GM04504 (cell line): ENCODE measurements around the gene GBE1.

Source experiments
- DNase-seq: peaks from one replicate; pipeline ENCODE4 v3.0.0-alpha.2; 2012; ENCODE audit warnings: low read depth

GBE1 gene

GRCh38 chr3:81621277-81621676 is 140.2 kb downstream of the GBE1 start:
- DNase-seq, result no peak

- no peak for DNase-seq
Observed at GRCh38 chr3:81620849-81621248, 140.6 kb downstream of the GBE1 start.

GRCh38 chr3:81612768-81613167 is 148.7 kb downstream of the GBE1 start:
- DNase-seq, result no peak

GRCh38 chr3:81602781-81603180 is 158.7 kb downstream of the GBE1 start:
- DNase-seq, result no peak

GRCh38 chr3:81601707-81602305 is 159.6 kb downstream of the GBE1 start:
- DNase-seq, result no peak

GRCh38 chr3:81592101-81592500 is 169.3 kb downstream of the GBE1 start:
- no peak for DNase-seq

GRCh38 chr3:81585937-81586336 is 175.5 kb downstream of the GBE1 start:
- DNase-seq, result no peak

GRCh38 chr3:81585056-81585455 is 176.4 kb downstream of the GBE1 start:
- DNase-seq, result no peak

GRCh38 chr3:81581966-81582599 is 179.4 kb downstream of the GBE1 start:
- no peak for DNase-seq

- no peak for DNase-seq
Observed at GRCh38 chr3:81580355-81580754, 181.1 kb downstream of the GBE1 start.

- no peak for DNase-seq
Observed at GRCh38 chr3:81579744-81580143, 181.7 kb downstream of the GBE1 start.

GRCh38 chr3:81572201-81572756 is 189.2 kb downstream of the GBE1 start:
- DNase-seq, result no peak

GRCh38 chr3:81568378-81568777 is 193.1 kb downstream of the GBE1 start:
- DNase-seq, result no peak

GRCh38 chr3:81565041-81565440 is 196.4 kb downstream of the GBE1 start:
- DNase-seq, result no peak

GRCh38 chr3:81558106-81558505 is 203.3 kb downstream of the GBE1 start:
- DNase-seq, result no peak

- DNase-seq, result no peak
Observed at GRCh38 chr3:81554801-81555200, 206.6 kb downstream of the GBE1 start.

GRCh38 chr3:81554388-81554787 is 207.1 kb downstream of the GBE1 start:
- DNase-seq, result no peak

- DNase-seq, result no peak
Observed at GRCh38 chr3:81550415-81550814, 211.0 kb downstream of the GBE1 start.

GRCh38 chr3:81549831-81550230 is 211.6 kb downstream of the GBE1 start:
- DNase-seq, result peak; percentile 26

GRCh38 chr3:81549388-81549787 is 212.1 kb downstream of the GBE1 start:
- no peak for DNase-seq

- no peak for DNase-seq
Observed at GRCh38 chr3:81545572-81545971, 215.9 kb downstream of the GBE1 start.

GRCh38 chr3:81544385-81544784 is 217.1 kb downstream of the GBE1 start:
- no peak for DNase-seq

- no peak for DNase-seq
Observed at GRCh38 chr3:81540787-81541186, 220.7 kb downstream of the GBE1 start.

- DNase-seq, result no peak
Observed at GRCh38 chr3:81531846-81532245, 229.6 kb downstream of the GBE1 start.
